NK-92 (cell line): ENCODE data around the gene PARVB.

Source experiments
- DNase-seq: peaks from one replicate; lab custom pipeline; 2025; ENCODE audit not compliant: unreplicated experiment; lab: John Stamatoyannopoulos, UW

PARVB gene

GRCh38 chr22:44154436-44154942 lies 130.4 kb downstream of the PARVB start:
- no peak for DNase-seq

DNA sequence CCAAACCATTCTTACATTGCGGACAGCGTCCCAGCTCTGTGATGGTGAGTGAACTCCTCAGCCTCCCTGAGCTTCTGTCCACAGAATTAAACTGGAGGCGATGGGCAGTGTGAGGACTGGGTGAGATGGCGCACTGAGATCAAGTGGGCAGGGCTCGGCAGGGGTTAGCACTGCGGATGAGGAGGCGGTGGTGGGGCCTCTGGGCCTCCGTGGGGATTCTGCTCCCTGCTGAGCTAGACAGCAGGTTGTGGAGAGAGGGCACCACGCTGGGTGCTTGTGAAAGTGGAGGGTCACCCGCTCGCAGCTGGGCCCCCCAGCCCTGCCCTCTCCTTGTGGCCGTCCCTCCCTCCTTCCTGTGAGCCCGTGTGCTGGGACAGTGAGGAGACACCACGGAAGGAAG lies 131.0 kb downstream of the PARVB start:
- no peak for DNase-seq

GRCh38 chr22:44157916-44158618 lies 134.0 kb downstream of the PARVB start:
- no peak for DNase-seq

- no peak for DNase-seq
Observed at GRCh38 chr22:44158816-44159215, 134.7 kb downstream of the PARVB start.

DNA sequence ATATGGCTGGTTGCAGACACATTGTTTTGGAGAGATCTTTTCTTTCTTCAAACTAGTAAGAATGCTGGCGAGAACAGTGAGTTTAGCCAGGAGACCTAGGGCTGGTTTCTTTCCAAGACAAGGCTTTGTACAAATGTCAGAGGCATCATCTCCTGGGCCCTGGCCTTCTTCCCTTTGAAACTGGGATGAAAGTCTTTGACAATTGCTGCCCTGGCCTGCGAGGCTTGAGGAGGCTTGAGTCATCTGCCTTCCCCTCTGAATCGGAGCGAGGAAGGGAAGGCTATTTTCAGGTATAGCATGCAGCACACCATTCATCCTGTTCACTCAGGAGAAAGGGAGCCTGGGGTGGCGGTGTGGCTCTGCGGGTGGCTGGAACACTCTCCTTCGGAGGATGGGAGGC lies 135.1 kb downstream of the PARVB start:
- no peak for DNase-seq

DNA sequence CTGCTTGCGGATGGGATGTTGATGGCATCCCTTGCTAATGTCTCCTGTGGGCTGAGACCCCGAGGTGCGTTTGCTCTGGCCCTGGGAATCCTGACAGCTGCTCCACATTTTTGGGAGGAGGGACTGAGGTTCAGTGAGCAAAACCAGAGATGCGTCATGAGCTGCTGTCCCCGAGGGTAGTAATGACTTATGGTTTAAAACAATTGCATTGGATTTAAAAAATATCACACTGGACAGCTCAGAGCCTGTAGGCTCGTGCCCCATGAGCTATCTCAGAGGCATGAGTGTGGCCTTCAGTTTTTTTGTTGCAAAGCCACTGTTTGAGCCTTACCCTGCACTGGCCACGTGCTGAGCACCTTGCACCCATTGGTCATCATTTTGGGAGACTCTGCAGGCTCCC lies 135.7 kb downstream of the PARVB start:
- no peak for DNase-seq

DNA sequence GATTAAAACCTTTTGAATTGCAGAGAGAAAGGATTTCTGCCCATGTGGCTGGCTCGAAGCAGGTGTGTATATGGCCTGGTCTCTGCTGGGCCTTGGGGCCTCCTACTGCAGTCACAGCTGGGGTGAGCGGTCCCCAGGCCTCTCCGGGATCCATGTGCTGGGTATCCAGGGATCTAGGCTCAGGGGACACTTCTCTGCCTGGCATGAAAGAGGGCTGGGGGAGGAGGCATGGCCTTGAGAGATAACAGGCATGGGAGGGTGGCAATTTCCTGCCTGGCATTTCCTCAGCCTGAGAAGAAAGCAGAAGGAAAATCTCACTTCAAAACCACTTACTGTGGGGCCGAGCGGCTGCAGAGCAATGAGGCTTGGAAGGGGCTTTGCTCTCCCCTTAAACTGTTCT lies 136.3 kb downstream of the PARVB start:
- no peak for DNase-seq

- DNase-seq: no peak
Observed at GRCh38 chr22:44161673-44162072, 137.6 kb downstream of the PARVB start.

DNA sequence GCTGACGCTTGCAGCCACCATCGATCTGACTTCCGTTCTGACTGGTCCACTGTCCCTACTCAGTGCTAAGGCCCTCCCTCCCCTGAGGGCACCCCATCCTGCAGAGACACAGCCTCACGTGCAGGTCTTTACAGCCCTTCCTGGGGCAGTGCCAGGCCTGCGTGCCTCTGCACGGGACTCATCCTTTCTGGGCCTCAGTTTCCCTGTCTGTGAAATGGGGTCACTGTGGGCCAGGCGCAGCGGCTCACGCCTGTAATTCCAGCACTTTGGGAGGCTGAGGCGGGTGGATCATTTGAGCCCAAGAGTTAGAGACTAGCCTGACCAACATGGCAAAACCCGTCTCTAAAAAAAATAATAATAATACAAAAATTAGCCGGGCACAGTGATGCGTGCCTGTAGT lies 138.9 kb downstream of the PARVB start:
- no peak for DNase-seq

DNA sequence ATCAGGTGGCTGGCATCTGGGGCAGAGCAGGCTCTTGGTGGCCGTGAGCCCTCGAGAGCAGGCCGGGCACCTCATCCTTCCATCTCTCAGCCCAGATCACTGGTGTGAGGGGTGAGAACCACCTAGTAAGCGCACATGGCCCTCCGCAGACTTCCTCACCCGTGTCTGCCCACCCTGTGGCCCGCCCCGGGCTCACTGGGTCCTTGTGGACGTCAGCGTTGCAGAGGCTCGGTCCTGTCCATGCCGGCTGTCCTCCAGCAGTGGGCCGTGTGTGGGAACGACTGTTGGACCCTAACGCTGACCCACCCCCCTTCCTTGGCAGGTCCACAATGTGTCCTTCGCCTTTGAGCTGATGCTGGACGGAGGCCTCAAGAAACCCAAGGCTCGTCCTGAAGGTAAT lies 139.4 kb downstream of the PARVB start:
- no peak for DNase-seq

- DNase-seq: no peak
Observed at GRCh38 chr22:44164031-44164430, 139.9 kb downstream of the PARVB start.

DNA sequence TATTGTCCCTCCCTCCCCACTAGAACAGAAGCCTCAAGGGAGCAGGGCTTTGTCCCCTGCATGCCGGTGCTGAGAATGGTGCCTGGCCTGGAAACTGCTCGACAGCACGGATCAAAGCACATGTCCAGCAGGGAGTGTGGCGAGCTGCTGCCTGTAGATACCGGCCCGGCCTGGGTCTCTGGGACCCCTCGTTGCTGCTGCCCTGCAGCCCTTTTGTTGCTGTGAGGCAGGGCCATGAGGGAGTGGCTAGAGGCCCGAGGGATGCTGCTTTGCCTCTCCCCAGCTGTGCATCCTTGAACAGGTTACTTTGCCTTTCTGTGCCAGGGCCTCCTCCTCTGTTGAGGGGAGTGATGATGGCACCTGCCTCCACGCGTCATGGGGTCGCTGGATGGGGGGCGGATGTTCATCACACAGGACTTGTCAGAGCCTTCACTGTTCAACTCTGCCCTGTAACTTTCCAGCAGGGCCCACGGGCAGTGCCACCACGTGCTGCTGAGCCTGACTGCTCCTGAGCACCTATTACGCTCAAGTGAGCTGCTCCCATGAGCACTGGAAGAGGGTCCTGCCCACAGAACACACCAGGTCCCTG lies 141.3 kb downstream of the PARVB start:
- no peak for DNase-seq

DNA sequence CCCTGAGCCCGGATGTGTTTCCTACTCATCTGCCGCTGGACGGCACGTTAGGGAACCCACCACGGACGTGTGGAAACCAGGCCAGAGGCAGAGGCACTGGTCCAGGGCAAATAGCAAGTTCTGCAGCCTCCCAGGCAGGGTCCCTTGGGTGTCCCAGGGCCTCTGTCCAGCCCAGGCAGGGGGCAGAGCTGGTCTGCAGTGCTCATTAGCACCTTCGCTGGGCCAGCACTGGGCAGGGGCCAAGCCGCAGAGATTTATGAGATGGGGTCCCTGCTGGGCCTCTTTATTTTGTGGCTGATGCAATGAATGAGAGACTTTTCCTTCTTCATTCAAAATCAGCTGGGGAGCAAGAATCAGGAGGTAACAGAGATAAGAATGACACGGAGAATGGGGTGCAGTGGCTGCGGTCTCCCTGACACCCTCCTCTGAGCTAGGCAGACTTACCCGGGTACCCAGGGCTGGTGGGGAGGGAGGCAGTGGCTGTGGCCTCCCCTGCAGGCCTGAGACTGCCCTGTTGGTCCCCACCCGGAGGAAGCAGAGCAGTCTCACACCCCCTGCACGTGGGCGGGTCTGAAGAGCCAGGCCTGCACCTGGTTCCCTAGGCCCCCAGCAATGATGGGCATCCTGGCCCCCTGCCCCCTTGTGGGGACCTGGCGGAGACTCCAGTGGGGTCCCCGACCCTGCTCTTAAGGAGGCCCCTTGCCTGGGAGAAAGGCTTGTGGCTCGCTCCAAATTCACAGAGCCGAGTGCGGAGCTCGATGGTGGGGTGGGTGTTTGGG lies 142.6 kb downstream of the PARVB start:
- no peak for DNase-seq

DNA sequence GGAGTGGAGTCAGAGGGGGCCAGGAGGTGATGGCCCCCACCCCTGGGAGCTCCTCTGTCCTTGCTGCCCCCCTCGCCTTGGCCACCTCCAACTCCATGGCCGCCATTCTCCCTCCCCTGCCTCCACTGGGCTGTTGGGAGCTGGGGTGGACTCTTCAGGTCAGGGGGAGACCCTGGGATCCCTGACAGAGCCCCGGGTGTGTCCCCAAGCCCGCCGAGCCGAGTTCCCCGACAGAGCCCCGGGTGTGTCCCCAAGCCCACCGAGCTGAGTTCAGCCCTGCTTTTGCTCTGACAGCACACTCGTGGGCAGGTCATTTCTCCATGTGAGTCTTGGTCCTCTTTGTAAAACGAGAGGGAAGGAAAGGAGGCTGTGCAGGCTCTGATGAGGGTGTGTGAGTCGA lies 143.4 kb downstream of the PARVB start:
- no peak for DNase-seq

- no peak for DNase-seq
Observed at GRCh38 chr22:44168206-44168605, 144.1 kb downstream of the PARVB start.

- no peak for DNase-seq
Observed at GRCh38 chr22:44170470-44170869, 146.4 kb downstream of the PARVB start.

GRCh38 chr22:44171561-44171960 lies 147.5 kb downstream of the PARVB start:
- DNase-seq: no peak

DNA sequence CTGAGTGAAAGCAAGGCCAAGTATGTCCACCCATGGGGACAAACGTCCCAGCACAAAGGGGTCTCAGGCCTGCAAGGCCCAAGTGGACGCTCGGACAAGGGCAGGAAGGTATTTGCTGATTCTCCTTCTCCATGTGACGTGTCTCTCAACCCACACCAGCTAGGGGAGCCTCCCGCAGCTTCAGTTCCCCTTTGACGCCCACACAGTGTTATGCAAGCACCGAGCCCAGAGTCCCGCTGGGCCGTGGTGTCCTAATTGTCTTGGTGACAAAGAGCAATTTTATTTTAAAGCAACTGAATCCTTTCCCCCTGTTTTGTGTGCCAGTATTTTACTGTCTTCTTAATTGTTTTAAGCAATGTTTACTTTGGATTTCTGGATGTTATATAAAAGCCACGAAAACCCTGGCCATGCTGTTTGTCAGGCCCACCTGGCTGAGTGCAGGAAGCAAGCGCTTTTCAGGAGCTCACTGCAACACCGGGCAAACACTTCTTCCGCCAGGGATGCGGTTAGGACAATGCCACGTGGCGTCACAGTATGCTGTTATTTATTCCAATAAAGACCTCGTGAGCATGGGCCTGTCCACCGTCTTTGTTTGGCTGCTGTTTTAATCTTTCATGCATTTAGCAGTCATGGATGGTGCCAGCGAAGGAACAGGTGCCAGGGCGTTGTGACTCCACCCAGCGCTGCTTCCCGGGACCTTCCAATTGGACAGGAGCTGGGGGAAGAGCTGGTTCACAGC lies 148.4 kb downstream of the PARVB start:
- no peak for DNase-seq

DNA sequence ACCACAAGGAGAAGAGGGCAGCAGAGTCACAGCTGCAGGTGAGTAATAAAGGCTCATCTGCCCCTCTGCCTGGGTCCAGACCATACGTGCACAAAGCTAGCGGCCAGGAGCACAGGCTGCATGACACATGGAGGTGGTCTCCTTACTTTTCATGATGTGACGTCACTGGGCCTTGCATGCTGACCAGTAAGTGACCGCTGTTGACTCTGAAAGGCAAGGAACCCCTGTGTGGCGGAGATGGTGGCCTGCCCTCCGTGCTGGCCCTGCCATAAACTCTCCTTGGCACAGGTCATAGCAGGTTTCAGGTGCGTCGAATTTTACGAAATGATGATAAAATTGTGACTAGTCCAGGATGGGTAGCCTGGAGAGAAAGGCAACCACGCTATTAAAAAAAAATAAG lies 149.1 kb downstream of the PARVB start:
- no peak for DNase-seq

DNA sequence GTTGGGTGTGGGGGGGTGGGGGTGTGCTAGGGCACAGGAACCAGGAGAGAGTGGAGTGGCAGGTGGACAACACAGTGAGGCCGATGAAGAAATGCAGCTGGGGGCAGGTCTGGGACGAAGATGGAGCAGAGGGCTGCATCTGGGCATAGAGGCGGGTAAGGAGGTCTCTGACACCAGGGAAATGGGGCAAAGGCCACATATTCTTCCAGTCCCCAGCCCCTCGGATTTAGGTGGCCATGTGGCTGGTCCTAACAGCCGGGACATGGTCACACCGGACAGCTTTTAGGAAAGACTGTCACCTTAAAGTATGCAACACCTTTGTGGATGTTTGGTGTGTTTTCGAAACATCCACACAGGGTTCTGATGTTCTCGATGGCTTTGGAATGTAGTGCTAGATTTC lies 151.6 kb downstream of the PARVB start:
- DNase-seq: no peak

DNA sequence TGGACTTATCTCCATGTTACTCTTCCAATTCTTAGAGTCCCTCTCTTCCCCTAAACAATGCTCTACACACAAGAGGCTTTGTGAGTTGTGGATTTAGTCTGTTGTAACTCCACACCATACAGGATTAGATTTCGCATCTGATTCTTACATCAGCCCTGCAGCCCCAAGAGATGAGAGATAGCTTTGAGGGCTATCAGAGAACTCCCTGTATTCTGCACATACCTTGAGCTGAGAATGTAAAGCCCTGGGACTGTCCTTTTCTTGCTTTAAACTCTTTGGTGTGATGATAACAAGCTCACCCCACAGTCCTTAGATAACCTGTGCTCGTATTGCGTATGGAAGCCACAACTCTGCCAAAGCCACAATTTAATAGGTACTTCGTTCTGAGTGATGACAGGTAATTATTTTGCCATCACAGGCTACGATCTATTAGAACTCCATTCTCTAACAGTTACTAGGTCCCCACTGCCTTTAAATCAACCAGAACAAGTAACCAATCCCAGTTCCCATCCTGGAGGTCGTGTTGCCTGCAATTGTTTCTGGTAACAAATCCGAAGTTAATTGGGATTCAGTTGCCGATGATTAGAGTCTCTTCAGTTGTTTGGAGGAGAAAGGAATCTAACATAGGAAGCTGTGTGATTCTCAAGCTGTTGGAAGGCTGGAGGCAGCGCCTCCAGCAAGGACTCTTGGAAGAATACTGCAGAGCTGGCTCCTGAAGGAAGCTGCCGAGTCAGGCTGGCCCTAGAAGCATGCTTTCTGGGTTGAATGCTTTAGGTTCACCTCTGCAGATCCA lies 155.3 kb downstream of the PARVB start:
- no peak for DNase-seq
